ENCODE measurements around the gene SULT1C4.

The SULT1C4 gene

DNA sequence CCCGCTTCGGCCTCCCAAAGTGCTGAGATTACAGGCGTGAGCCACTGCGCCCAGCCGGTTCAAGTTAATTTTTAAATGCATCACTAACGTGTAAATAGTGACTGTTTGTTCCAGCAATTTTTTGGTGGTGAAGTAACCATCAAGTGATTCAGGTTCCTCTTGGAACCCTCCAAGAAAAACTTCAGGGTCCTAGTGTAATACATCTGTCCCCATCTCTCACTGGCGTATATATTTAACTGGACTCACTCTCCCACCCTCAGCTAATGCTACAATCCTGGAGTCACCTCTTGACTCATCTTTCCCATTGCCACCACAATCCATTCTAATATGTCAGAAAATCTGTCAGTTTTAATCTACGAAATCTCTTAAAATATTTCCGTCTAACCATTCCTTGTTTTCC lies 10.3 kb downstream of the SULT1C4 start:
- TF ChIP-seq, protein P1, sequence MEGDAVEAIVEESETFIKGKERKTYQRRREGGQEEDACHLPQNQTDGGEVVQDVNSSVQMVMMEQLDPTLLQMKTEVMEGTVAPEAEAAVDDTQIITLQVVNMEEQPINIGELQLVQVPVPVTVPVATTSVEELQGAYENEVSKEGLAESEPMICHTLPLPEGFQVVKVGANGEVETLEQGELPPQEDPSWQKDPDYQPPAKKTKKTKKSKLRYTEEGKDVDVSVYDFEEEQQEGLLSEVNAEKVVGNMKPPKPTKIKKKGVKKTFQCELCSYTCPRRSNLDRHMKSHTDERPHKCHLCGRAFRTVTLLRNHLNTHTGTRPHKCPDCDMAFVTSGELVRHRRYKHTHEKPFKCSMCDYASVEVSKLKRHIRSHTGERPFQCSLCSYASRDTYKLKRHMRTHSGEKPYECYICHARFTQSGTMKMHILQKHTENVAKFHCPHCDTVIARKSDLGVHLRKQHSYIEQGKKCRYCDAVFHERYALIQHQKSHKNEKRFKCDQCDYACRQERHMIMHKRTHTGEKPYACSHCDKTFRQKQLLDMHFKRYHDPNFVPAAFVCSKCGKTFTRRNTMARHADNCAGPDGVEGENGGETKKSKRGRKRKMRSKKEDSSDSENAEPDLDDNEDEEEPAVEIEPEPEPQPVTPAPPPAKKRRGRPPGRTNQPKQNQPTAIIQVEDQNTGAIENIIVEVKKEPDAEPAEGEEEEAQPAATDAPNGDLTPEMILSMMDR (IDR thresholded peaks at IDR 0.05; ENCODE audit: low read depth, low read length) = no peak
- no peak overlapping the region for H3K4me3 ChIP-seq (ENCODE audit: low read depth, low read length)

DNA sequence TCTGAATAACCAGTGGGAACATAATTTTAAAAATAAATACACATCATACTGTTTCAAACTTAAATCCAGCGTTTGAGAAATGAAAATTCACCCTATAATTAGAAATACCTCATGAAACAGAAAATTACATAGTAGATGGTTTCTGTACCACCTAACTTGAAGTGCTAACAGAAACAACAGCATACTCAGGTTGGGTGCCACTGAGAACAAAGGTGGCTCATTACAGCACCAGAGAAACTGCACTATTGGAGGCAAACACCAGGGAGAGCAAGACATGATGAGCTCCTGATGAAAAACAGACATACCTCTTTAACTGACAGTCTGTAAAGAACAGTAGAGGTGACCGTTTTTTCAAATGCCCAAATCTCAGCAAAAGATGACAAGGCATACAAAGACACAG lies 12.6 kb downstream of the SULT1C4 start:
- TF ChIP-seq, protein P1 (IDR thresholded peaks at IDR 0.05; ENCODE audit: low read depth, low read length) = no peak
- H3K4me3 ChIP-seq (ENCODE audit: low read depth, low read length) = no peak overlapping the region

DNA sequence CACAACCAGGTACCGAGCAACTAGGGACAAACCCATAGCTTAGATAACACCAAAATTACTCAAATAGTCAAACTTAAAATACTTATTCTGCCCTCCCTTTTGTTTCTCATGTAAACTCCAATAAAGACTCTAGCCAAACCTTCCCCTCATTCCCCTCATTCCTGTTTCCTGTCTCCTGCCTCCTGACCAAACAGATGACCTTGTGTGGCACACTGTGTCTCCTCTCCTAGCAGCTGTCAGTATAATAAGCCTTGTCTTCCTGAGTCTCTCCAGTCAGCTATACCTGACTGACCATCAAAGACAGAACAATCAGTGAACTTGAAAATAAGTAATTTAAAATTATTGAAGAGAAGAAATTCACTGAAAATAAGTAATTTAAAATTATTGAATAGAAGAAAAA lies 14.3 kb downstream of the SULT1C4 start:
- TF ChIP-seq, protein P1 (IDR thresholded peaks at IDR 0.05; ENCODE audit: low read depth, low read length) = no peak
- no peak overlapping the region for H3K4me3 ChIP-seq (ENCODE audit: low read depth, low read length)

GRCh38 chr2:108393197-108393596 lies 15.4 kb downstream of the SULT1C4 start:
- H3K4me3 ChIP-seq (ENCODE audit: low read depth, low read length) = no peak overlapping the region
- TF ChIP-seq, protein P1 (IDR thresholded peaks at IDR 0.05; ENCODE audit: low read depth, low read length) = no peak

DNA sequence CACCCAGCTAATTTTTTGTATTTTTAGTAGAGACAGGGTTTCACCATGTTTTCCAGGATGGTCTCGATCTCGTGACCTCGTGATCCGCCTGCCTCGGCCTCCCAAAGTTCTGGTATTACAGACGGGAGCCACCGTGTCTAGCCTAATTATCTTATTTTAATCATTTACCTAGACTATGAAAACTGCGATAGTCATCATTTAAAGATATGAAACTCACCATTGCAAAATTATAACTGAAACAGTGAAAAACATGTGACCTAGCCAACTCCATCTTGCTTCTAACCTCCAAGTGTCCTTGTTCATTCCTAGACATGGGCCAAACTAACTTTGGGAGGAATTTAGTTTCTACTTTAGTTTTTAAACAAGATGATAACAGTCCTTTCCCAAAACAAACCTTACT lies 17.4 kb downstream of the SULT1C4 start:
- H3K4me3 ChIP-seq (ENCODE audit: low read depth, low read length) = no peak overlapping the region
- TF ChIP-seq, protein P1 (IDR thresholded peaks at IDR 0.05; ENCODE audit: low read depth, low read length) = no peak

DNA sequence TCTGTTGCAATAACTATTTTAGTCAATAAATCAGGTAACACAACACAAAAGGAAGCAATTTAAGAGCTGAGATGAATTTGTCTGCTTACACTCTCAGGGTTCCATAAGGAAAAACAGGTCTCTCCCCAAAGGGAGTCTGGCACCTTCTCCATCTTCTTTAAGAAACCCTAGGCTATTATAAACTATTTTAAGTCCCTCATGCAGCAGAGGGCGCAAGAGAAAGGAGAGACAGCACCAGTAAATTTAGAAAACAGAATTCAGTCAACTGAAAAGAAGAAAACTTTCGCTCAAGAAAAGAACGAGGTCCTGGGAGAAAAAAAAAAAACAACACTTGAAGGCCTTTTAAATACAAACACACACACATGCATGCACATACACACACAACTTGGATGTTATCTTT lies 19.1 kb downstream of the SULT1C4 start:
- TF ChIP-seq, protein P1 (IDR thresholded peaks at IDR 0.05; ENCODE audit: low read depth, low read length) = peak; percentile 19; the same call in 1 of the 2 replicates
- no peak overlapping the region for H3K4me3 ChIP-seq (ENCODE audit: low read depth, low read length)

GRCh38 chr2:108399479-108399878 lies 21.7 kb downstream of the SULT1C4 start:
- TF ChIP-seq, protein P1 (IDR thresholded peaks at IDR 0.05; ENCODE audit: low read depth, low read length) = no peak
- no peak overlapping the region for H3K4me3 ChIP-seq (ENCODE audit: low read depth, low read length)

Data from WI38 (cell line).